K562 (cell line): ENCODE data around the gene HOXA10. TPM values are rescaled to one million over a fixed set of nuclear protein-coding genes. Genes with fewer than 3 reads are reported as not detected.

Experiments
- ATAC-seq: fragments of 200-7000 bp; cut with Tn5 transposase; 3 replicates; pipeline ENCODE4 v1.9.1; 2020; ENCODE audit warnings: moderate library complexity
- BruUV-seq: library from RNA; stranded (reverse); fragments of 400-500 nt; replicated peaks from 2 replicates; lab custom pipeline; 2021; lab: Mats Ljungman, UMichigan
- CTCF ChIA-PET: fragments of 300-600 bp; formaldehyde crosslinking; extraction: SDS; loops from one replicate; lab custom pipeline; 2021; ENCODE audit warnings: low intra/inter-chr PET ratio; lab: Yijun Ruan, JAX
- POLR2A ChIA-PET: fragments of 300-600, 350-650 bp; sonication (Branson Sonifier 250); formaldehyde crosslinking; extraction: SDS; loops from one replicate; lab custom pipeline; 2021; ENCODE audit warnings: antibody characterized with exemption, inconsistent platforms; lab: Yijun Ruan, JAX
- DNase-seq, 4 experiments: peaks; one replicate each; pipeline versions ENCODE4 v3.0.0 to v3.0.0-alpha.2; 2011 to 2018; ENCODE audit warnings: low spot score in 3 of 4, mixed read lengths in 3 of 4; ENCODE audit errors: extremely low read depth in 1 of 4
- FAIRE-seq: peaks from 2 replicates; lab custom pipeline; 2011; peaks lifted over from hg19 to GRCh38; lab: Jason Lieb, UNC
- H2AFZ ChIP-seq: 2 replicates; pipeline ENCODE4 v1.6.0; 2011; ENCODE audit warnings: low read depth, low read length, control low read depth, inconsistent platforms
- H3K27ac ChIP-seq: fragments of 200-600 bp; 3 replicates; pipeline ENCODE4 v1.8.0; 2011; ENCODE audit warnings: low read depth, mild to moderate bottlenecking, control low read depth, inconsistent platforms, low read length, moderate library complexity, mixed read lengths; ENCODE audit errors: extremely low read depth
- H3K27me3 ChIP-seq, 2 experiments: fragments of 300-600 bp in 1 of 2; 2 replicates in 1 of 2; 3 replicates in 1 of 2; pipeline versions ENCODE4 v1.6.0 to v1.8.0; 2011; ENCODE audit warnings: inconsistent platforms in 2 of 2, low read length in 2 of 2, mild to moderate bottlenecking in 1 of 2, mixed read lengths in 1 of 2, moderate library complexity in 1 of 2; ENCODE audit not compliant: control insufficient read depth in 2 of 2, insufficient read depth in 2 of 2
- H3K36me3 ChIP-seq: fragments of 300-600 bp; 3 replicates; pipeline ENCODE4 v1.8.0; 2011; ENCODE audit warnings: mild to moderate bottlenecking, low read length, inconsistent platforms; ENCODE audit not compliant: control insufficient read depth, insufficient read depth
- H3K4me1 ChIP-seq, 2 experiments: fragments of 200-600 bp in 1 of 2; replicated peaks in 1 of 2; 2 replicates in 1 of 2; 3 replicates in 1 of 2; pipeline versions ENCODE4 v1.5.1 to v1.8.0; 2011; ENCODE audit warnings: inconsistent platforms in 2 of 2, low read length in 2 of 2, mild to moderate bottlenecking in 1 of 2, mixed read lengths in 1 of 2, moderate library complexity in 1 of 2; ENCODE audit not compliant: control insufficient read depth in 2 of 2, insufficient read depth in 2 of 2
- H3K4me2 ChIP-seq: 2 replicates; pipeline ENCODE4 v1.6.1; 2011; ENCODE audit warnings: low read length, control low read depth, inconsistent platforms, mixed read lengths; ENCODE audit not compliant: insufficient read depth
- H3K4me3 ChIP-seq: fragments of 200-600 bp; sonication (generic), shearing (Covaris generic); 2 replicates; pipeline ENCODE4 v1.5.1; 2016; ENCODE audit warnings: control low read depth, inconsistent platforms
- H3K79me2 ChIP-seq: fragments of 200-600 bp; 3 replicates; pipeline ENCODE4 v1.8.0; 2011; ENCODE audit warnings: low read length, inconsistent platforms; ENCODE audit not compliant: control insufficient read depth, insufficient read depth
- H3K9ac ChIP-seq, 2 experiments: 2 replicates each; pipeline versions ENCODE4 v1.6.0 to v1.6.1; 2011; ENCODE audit warnings: low read depth in 2 of 2, low read length in 2 of 2, control low read depth in 1 of 2, inconsistent platforms in 1 of 2, mild to moderate bottlenecking in 1 of 2, mixed read lengths in 1 of 2; ENCODE audit not compliant: insufficient read depth in 1 of 2
- H3K9me1 ChIP-seq: one replicate; pipeline ENCODE4 v1.6.0; 2011; ENCODE audit warnings: inconsistent platforms, mild to moderate bottlenecking, low read length, moderate library complexity; ENCODE audit not compliant: control insufficient read depth, insufficient read depth
- H3K9me3 ChIP-seq: replicated peaks from 2 replicates; pipeline ENCODE4 v1.5.1; 2011; ENCODE audit warnings: low read depth, low read length, inconsistent platforms; ENCODE audit not compliant: control insufficient read depth, insufficient read depth
- H4K20me1 ChIP-seq: replicated peaks from 2 replicates; pipeline ENCODE4 v1.6.1; 2011; ENCODE audit warnings: low read length, inconsistent platforms, mixed read lengths; ENCODE audit not compliant: control insufficient read depth, insufficient read depth
- BMI1 ChIP-seq: fragments of 150-350 bp; IDR thresholded peaks from 2 replicates; pipeline ENCODE4 v1.6.1; 2014; ENCODE audit warnings: low read length
- DMBX1 ChIP-seq: fragments of 250-450 bp; sonication (Bioruptor Pico); IDR thresholded peaks from 2 replicates; pipeline ENCODE4 v1.8.0; 2022; ENCODE audit warnings: inconsistent platforms, mild to moderate bottlenecking, moderate library complexity, borderline replicate concordance
- FOXK1 ChIP-seq: sonication (generic); formaldehyde crosslinking; IDR thresholded peaks from 2 replicates; pipeline ENCODE4 v1.8.0; 2022; ENCODE audit warnings: missing genetic modification reagents, mild to moderate bottlenecking, borderline replicate concordance
- HLTF ChIP-seq: fragments of 450-650 bp; IDR thresholded peaks from 2 replicates; pipeline ENCODE4 v1.6.1; 2016
- HNRNPK ChIP-seq: fragments of 200-400 bp; formaldehyde crosslinking; IDR thresholded peaks from one replicate; pipeline ENCODE4 v1.6.1; 2018; ENCODE audit warnings: mild to moderate bottlenecking, low read depth, low read length; ENCODE audit not compliant: poor library complexity, severe bottlenecking
- ZNF224 ChIP-seq: sonication (generic); formaldehyde crosslinking; IDR thresholded peaks from 2 replicates; pipeline ENCODE4 v1.8.0; 2022; ENCODE audit warnings: mild to moderate bottlenecking, missing genetic modification reagents
- ZNF239 ChIP-seq: fragments of 250-450 bp; sonication (Bioruptor Pico); IDR thresholded peaks from 2 replicates; pipeline ENCODE4 v1.4.0; 2020; ENCODE audit warnings: mild to moderate bottlenecking
- WGBS: fragments of 100-300 bp; shearing (Covaris generic); methylation state at CpG from one replicate; pipeline ENCODE4 v1.1.6; 2016; ENCODE audit warnings: low coverage, mixed read lengths; ENCODE audit not compliant: insufficient coverage; ENCODE audit errors: missing lambda C conversion rate; 5-methylcytosine and 5-hydroxymethylcytosine counted together
- in situ Hi-C: fragments of 300-500 bp; cut with MboI; formaldehyde crosslinking; loops from 4 replicates; pipeline ENCODE4 v1.15.0; 2018; ENCODE audit warnings: inconsistent platforms, mixed read lengths
- intact Hi-C: fragments of 100-400 bp; cut with micrococcal nuclease; formaldehyde crosslinking; loops from 2 replicates; pipeline ENCODE4 v1.14.2; 2022
- polyA plus RNA-seq, 8 experiments: library from polyadenylated mRNA; depleted of rRNA in 4 of 8; stranded (reverse) in 5 of 8; unstranded in 3 of 8; fragments of >200 nt; fragmentation: Nextera tagmentation in 2 of 8; fragmentation: Illumina TruSeq in 1 of 8; extraction: Ambion mirVana in 2 of 8; extraction: Trizol in 1 of 8; gene quantifications; 2 replicates each; pipeline versions ENCODE4 v1.2.1 to v1.2.3, GENCODE V29; 2011 to 2014; ENCODE audit warnings: inconsistent platforms in 1 of 8, missing spikeins in 1 of 8
- total RNA-seq, 7 experiments: library from RNA; depleted of rRNA in 6 of 7; stranded (reverse); fragments of >200 nt in 6 of 7; fragmentation: Illumina TruSeq in 2 of 7; extraction: Trizol in 2 of 7; gene quantifications; 2 replicates each; pipeline versions ENCODE4 v1.2.1 to v1.2.3, GENCODE V29; 2011 to 2021; ENCODE audit warnings: low replicate concordance in 1 of 7
- TF ChIP-seq, protein P1 (sequence below), 2 experiments: fragments of 450-650 bp in 1 of 2; sonication (generic) in 1 of 2; formaldehyde crosslinking in 1 of 2; IDR thresholded peaks in 1 of 2; conservative IDR thresholded peaks in 1 of 2; 2 replicates each; pipeline versions ENCODE4 v1.6.1 to v1.8.1; 2016 to 2023; ENCODE audit warnings: mild to moderate bottlenecking in 2 of 2, moderate library complexity in 2 of 2, inconsistent platforms in 1 of 2, missing genetic modification reagents in 1 of 2
- TF ChIP-seq, protein P2 (sequence below): fragments of 450-650 bp; IDR thresholded peaks from 2 replicates; pipeline ENCODE4 v1.6.1; 2016; ENCODE audit warnings: mild to moderate bottlenecking, moderate library complexity

HOXA10 gene
- total and polyA plus RNA-seq, 9 of the 15 experiments (the other 6 are each of a cell fraction or from before 2014, with no cell fraction given): not detected

DNA sequence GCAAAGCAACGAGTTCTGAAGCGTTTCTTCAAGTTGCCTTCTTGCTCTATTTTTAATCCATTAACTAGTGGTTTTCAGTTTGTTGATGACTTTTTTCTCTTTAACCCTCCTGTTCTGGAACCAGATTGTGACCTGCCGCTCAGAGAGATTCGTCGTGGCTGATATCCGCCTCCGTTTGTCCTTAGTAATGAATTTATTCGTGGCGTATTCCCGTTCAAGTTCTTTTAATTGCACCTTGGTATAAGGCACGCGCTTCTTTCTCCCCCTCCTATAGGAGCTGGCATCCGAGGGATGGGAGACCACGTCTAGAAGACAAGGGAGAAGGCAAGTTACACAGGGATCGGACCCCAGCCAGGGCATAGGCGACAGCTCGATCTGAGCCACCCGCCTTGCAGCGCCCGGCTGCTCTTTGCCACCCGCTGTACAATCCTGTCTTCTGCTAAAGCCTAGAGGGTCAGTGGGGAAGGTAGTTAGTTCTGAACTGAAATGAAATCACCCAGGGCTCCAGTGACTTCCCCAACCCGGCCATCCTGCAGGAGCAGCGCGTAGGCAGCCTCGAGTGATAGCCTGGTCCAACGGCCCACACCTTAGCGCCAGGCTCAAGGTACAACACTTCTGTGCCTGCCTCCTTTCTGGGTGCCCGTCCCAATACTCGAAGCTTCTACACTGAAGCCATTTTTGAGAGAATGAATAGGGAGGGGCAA lies 24.2 kb upstream of the HOXA10 start:
- intact Hi-C loops: loop anchor here (5.0 kb wide), 2 partner anchors 379 to 574 kb away; no protein-coding TSS in a partner anchor
- BruUV-seq: no TSS peak
- no peak overlapping the region for H3K9ac ChIP-seq
- CTCF ChIA-PET: interaction anchor here (2.5 to 2.8 kb wide), 2 partner anchors 378 to 723 kb away, joined by 11 to 25 read pairs; no protein-coding TSS in a partner anchor
- no peak overlapping the region for H3K4me2 ChIP-seq
- POLR2A ChIA-PET: interaction anchor here (0.7 kb wide), 1 partner anchor 542 kb away, joined by 3 read pairs; no protein-coding TSS in a partner anchor
- no peak overlapping the region for H2AFZ ChIP-seq
- no peak overlapping the region for H3K27ac ChIP-seq
- H3K4me3 ChIP-seq: no peak overlapping the region
- ATAC-seq (no peak), DNase-seq (no peak), FAIRE-seq (no peak)
- in situ Hi-C loops: no loop called here
- peaks cover 29 to 48% of the 10 kb centered on the region in 2 experiments for H3K27me3 ChIP-seq
- H3K9me1 ChIP-seq: no peaks in the 10 kb centered on the region
- 0 out of 2 replicates have a peak, but pooled peaks cover 3% of the 10 kb centered on the region for H4K20me1 ChIP-seq
- no peaks in the 10 kb centered on the region for H3K9me3 ChIP-seq
- H3K79me2 ChIP-seq: no peaks in the 10 kb centered on the region
- H3K36me3 ChIP-seq: no peaks in the 10 kb centered on the region
- H3K4me1 ChIP-seq: peaks cover 0 to 11% of the 10 kb centered on the region in 2 experiments; a peak in 1 of 5 replicates
- WGBS: 28% methylated on average over 27 of the region's 29 CpGs
- TF ChIP-seq ZNF224 (CRISPR knock-in tag): no peak
- TF ChIP-seq HNRNPK: no peak
- TF ChIP-seq DMBX1 (CRISPR knock-in tag): no peak
- TF ChIP-seq, protein P1, sequence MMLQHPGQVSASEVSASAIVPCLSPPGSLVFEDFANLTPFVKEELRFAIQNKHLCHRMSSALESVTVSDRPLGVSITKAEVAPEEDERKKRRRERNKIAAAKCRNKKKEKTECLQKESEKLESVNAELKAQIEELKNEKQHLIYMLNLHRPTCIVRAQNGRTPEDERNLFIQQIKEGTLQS (IDR thresholded peaks at IDR 0.05): no peak
- TF ChIP-seq, protein P1 (CRISPR knock-in tag; conservative IDR thresholded peaks at IDR 0.05): no peak
- TF ChIP-seq BMI1: no peak
- peak; percentile 89 for TF ChIP-seq ZNF239 (CRISPR knock-in tag)
- TF ChIP-seq, protein P2, sequence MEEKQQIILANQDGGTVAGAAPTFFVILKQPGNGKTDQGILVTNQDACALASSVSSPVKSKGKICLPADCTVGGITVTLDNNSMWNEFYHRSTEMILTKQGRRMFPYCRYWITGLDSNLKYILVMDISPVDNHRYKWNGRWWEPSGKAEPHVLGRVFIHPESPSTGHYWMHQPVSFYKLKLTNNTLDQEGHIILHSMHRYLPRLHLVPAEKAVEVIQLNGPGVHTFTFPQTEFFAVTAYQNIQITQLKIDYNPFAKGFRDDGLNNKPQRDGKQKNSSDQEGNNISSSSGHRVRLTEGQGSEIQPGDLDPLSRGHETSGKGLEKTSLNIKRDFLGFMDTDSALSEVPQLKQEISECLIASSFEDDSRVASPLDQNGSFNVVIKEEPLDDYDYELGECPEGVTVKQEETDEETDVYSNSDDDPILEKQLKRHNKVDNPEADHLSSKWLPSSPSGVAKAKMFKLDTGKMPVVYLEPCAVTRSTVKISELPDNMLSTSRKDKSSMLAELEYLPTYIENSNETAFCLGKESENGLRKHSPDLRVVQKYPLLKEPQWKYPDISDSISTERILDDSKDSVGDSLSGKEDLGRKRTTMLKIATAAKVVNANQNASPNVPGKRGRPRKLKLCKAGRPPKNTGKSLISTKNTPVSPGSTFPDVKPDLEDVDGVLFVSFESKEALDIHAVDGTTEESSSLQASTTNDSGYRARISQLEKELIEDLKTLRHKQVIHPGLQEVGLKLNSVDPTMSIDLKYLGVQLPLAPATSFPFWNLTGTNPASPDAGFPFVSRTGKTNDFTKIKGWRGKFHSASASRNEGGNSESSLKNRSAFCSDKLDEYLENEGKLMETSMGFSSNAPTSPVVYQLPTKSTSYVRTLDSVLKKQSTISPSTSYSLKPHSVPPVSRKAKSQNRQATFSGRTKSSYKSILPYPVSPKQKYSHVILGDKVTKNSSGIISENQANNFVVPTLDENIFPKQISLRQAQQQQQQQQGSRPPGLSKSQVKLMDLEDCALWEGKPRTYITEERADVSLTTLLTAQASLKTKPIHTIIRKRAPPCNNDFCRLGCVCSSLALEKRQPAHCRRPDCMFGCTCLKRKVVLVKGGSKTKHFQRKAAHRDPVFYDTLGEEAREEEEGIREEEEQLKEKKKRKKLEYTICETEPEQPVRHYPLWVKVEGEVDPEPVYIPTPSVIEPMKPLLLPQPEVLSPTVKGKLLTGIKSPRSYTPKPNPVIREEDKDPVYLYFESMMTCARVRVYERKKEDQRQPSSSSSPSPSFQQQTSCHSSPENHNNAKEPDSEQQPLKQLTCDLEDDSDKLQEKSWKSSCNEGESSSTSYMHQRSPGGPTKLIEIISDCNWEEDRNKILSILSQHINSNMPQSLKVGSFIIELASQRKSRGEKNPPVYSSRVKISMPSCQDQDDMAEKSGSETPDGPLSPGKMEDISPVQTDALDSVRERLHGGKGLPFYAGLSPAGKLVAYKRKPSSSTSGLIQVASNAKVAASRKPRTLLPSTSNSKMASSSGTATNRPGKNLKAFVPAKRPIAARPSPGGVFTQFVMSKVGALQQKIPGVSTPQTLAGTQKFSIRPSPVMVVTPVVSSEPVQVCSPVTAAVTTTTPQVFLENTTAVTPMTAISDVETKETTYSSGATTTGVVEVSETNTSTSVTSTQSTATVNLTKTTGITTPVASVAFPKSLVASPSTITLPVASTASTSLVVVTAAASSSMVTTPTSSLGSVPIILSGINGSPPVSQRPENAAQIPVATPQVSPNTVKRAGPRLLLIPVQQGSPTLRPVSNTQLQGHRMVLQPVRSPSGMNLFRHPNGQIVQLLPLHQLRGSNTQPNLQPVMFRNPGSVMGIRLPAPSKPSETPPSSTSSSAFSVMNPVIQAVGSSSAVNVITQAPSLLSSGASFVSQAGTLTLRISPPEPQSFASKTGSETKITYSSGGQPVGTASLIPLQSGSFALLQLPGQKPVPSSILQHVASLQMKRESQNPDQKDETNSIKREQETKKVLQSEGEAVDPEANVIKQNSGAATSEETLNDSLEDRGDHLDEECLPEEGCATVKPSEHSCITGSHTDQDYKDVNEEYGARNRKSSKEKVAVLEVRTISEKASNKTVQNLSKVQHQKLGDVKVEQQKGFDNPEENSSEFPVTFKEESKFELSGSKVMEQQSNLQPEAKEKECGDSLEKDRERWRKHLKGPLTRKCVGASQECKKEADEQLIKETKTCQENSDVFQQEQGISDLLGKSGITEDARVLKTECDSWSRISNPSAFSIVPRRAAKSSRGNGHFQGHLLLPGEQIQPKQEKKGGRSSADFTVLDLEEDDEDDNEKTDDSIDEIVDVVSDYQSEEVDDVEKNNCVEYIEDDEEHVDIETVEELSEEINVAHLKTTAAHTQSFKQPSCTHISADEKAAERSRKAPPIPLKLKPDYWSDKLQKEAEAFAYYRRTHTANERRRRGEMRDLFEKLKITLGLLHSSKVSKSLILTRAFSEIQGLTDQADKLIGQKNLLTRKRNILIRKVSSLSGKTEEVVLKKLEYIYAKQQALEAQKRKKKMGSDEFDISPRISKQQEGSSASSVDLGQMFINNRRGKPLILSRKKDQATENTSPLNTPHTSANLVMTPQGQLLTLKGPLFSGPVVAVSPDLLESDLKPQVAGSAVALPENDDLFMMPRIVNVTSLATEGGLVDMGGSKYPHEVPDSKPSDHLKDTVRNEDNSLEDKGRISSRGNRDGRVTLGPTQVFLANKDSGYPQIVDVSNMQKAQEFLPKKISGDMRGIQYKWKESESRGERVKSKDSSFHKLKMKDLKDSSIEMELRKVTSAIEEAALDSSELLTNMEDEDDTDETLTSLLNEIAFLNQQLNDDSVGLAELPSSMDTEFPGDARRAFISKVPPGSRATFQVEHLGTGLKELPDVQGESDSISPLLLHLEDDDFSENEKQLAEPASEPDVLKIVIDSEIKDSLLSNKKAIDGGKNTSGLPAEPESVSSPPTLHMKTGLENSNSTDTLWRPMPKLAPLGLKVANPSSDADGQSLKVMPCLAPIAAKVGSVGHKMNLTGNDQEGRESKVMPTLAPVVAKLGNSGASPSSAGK: no peak
- TF ChIP-seq HLTF: no peak
- no peak for TF ChIP-seq FOXK1 (CRISPR knock-in tag)
